GM21526 (cell line): ENCODE measurements around the gene VIT.

Source experiments
- ATAC-seq: cut with Tn5 transposase; IDR thresholded peaks from one replicate; pipeline ENCODE4 v1.9.1; 2021; ENCODE audit warnings: moderate library complexity; ENCODE audit not compliant: unreplicated experiment, low FRiP score

VIT gene, protein sequence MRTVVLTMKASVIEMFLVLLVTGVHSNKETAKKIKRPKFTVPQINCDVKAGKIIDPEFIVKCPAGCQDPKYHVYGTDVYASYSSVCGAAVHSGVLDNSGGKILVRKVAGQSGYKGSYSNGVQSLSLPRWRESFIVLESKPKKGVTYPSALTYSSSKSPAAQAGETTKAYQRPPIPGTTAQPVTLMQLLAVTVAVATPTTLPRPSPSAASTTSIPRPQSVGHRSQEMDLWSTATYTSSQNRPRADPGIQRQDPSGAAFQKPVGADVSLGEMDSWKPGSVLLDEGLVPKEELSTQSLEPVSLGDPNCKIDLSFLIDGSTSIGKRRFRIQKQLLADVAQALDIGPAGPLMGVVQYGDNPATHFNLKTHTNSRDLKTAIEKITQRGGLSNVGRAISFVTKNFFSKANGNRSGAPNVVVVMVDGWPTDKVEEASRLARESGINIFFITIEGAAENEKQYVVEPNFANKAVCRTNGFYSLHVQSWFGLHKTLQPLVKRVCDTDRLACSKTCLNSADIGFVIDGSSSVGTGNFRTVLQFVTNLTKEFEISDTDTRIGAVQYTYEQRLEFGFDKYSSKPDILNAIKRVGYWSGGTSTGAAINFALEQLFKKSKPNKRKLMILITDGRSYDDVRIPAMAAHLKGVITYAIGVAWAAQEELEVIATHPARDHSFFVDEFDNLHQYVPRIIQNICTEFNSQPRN

GRCh38 chr2:36696533-36696932 is at the start of gene VIT:
Gene VIT (plus strand): TSS chr2:36696707. CDS start chr2:36716371, 19,664 bp downstream.
- ATAC-seq, result no peak

DNA sequence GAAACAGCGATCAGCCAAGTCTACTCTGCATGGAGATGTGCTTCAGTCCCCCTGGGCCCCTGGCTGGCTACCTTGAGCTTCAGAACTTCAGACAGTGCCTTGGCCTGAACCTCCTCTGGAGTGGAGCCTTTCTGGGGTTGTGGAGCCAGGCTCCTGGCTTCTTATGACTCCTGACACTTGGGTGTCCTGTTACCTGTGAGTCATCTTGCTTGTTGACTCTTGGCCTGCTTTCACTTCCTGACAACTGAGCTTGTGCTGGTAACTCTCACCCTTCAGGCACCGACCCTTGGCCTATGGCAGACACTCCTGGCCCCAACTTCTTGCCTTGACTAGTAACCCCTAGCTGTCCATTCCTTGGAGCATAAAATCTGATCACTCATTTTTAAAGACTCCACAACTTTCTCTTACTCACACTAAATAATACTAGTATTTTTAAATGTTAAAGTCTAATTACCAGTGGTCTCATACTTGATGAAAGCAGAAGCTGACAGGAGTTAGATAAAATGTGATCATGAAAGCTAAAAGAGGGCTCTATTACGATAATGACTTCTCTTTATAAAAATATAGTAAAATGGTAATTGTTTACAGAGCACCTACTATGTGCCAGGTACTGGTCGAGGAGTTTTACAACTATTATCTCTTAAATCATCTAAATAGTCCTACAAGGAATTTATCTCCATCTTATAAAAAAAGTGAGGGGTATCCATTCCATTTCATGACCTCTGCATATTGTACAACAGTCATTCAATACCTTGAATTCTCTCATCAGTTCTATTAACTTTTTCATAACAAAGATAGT is 46.3 kb upstream of the VIT start:
- ATAC-seq, result peak; percentile 87

- no peak for ATAC-seq
Observed at GRCh38 chr2:36653155-36653554, 43.4 kb upstream of the VIT start.

- no peak for ATAC-seq
Observed at GRCh38 chr2:36653967-36654694, 42.4 kb upstream of the VIT start.

DNA sequence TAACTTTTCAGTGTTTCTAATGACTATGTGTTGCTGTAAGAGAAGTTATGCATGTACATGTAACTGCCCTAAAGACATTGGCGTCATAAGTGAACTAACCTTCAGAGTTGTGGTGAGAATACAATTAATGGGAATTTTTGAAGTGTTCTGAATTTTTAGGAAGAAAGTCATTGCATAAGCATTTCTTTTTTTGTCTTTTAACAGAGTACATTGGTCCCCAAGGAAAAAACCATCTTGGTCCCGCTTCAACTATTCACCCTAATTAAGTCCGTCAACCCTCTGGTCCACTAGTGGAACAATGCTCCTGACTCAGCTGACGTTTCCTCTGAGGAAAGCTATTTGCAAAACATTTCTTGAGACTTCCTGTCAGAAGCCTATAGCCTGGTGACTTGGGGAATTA is 41.1 kb upstream of the VIT start:
- ATAC-seq, result no peak

GRCh38 chr2:36657703-36658102 is 38.8 kb upstream of the VIT start:
- ATAC-seq, result no peak

DNA sequence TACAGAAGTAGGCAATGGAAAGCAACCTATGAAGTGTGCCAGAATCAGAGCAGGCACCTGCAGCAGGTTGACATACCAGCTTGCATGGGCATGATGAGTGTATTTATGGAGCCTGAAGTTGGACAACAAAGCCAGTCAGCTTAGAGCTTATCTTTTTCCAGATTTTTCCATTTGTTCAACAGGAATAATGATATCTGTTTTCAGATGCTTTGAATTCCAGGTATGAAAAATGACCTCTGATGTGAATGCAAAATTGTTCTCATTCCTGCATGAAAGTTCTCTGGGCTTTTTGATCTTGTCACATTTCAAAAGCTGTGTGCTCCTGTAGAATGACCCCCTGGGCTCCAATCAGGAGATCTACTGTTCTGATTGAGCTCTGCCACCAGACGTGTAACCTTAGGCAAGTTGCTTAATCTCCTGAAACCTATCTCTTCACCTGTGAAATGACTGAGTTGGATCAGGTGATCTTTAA is 38.2 kb upstream of the VIT start:
- no peak for ATAC-seq

GRCh38 chr2:36659218-36659617 is 37.3 kb upstream of the VIT start:
- ATAC-seq, result no peak

GRCh38 chr2:36659872-36660312 is 36.6 kb upstream of the VIT start:
- ATAC-seq, result no peak

DNA sequence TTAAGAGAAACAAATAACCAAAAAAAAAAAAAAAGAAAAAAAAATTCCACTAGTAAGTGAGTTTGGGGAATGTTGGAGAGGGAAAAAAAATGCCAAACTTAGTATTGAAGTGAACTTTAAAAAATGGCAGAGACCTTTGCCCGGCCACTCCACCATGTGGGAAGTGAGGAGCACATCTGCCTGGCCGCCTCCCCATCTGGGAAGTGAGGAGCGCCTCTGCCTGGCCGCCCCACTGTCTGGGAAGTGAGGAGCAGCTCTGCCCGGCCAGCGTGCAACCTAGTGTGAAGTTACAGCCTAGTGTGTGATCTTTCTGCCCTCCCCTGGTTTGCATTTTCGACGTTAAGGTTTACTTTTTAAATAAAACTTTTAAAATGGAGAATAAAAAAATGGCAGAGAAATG is 33.9 kb upstream of the VIT start:
- no peak for ATAC-seq

- no peak for ATAC-seq
Observed at GRCh38 chr2:36663295-36663694, 33.2 kb upstream of the VIT start.

DNA sequence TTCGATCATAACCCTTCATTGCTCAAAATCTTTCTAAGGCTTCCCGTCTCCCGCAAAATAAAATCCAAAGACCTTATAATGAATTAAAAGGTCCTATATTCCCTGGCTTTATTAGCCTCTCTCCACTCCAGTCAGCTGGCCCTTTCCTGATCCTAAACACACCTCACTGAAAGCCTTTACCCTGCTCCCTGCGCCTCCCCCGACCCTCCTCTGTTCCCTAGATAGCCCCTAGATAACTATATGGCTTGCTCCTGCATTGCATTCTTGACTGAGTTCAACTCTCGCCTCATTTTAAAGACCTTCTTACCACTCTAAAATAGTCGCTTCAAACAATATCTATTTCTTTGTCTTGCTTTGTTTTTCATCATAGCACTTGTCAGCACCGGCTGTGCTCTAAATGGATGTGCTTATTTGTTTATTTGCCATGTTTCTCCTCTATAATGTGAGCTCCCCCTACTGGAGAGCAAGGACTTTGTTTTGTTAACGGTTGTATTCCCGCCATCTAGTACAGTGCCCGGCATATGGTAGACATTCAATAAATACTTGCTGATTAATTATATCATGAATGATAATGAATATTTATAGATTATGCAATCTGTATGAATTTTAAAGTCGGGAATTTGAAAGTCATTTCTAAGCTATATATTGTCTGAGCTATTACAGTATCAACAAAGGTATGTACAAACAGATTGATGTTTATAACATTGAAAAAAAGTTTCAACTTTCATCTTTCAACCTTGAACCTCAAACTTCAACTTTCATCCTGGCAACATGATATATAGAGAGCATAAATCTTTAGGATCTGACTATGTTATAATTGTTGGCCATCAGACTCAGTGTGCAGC is 32.4 kb upstream of the VIT start:
- ATAC-seq, result peak; percentile 86

DNA sequence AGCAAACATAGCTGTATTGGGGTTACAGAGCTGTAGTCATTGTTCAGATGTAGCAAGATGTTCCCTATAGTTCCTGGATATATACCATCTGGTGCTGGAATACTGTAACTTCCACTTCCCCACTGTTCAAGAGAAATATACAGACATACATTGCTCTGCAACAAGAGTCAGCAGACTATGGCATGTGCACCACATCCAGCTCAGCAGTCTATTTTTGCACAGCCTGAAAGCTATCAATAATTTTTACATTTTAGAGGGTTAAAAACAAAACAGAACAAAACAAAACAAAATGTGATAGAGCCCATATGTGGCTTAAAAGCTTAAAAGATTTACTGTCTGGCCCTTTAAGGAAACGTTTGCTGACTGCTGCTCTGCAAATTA is 31.8 kb upstream of the VIT start:
- no peak for ATAC-seq

DNA sequence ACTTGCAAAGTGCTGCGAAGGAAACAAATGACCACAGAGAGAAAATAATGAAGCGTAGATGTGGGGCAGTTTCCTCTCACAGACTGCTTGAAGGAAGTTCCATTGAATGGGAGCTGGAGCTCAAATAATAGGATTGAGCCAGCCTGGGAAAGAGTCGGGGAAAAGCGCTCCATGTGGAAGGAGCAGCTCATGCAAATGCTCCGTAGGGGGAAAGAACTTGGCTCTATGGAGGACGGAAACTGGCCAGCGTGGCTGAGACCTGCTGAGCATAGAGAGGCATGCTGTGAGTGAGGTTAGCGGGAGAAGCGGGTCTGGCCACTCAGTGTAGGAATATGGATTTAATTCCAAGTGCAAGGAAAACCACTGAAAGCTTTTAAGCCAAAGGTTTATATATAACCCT is 28.6 kb upstream of the VIT start:
- no peak for ATAC-seq

DNA sequence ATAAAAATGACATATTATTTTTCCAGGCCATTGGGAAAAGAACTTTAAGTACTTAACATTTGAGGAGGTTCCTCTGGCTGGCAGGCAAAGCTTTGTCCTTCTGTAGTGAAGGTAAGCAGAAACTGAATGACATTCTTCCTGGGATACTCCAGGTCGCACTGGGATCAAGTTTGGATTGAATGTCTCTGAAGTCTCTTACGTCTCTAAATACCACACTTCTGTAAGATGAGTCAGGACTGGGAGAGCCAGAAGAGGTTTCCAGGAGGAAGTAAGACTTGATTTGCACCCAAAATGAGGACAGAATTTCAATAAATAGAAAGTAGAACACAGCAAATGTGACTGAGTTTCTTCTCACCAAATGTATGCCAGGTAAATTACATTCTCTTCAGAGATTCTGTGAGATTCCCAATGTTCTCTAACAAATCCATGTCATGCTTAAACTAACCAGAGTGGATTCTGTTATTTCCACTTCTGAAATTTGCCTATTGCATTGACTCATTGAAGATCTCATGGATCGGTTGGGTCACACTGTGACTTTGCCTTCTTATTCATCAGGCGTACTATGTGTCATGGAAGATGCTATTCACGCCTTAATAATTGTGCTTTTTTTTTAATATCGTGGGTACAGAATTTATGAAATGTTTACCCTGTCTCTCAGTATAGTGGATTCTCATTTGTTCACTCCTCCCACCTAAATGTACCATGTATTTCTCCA is 25.5 kb upstream of the VIT start:
- no peak for ATAC-seq

DNA sequence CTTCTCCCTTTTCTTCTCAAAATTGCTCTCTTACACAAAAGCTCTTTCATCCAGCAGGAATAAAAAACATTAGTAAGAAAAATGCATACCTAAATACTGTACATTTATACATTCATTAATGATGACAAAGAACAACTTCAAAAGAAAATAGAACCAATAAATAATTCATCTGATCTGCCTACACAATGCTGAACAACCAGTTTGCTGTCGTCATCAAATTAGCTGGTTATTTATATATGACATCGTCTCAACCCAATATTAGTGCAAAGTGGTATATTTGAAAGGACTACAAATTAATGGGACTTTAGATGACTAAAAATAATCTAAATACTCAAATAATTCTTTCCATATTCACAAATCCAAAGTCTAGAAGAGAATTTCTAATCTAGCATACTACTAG is 24.8 kb upstream of the VIT start:
- no peak for ATAC-seq

GRCh38 chr2:36672199-36672598 is 24.3 kb upstream of the VIT start:
- no peak for ATAC-seq

DNA sequence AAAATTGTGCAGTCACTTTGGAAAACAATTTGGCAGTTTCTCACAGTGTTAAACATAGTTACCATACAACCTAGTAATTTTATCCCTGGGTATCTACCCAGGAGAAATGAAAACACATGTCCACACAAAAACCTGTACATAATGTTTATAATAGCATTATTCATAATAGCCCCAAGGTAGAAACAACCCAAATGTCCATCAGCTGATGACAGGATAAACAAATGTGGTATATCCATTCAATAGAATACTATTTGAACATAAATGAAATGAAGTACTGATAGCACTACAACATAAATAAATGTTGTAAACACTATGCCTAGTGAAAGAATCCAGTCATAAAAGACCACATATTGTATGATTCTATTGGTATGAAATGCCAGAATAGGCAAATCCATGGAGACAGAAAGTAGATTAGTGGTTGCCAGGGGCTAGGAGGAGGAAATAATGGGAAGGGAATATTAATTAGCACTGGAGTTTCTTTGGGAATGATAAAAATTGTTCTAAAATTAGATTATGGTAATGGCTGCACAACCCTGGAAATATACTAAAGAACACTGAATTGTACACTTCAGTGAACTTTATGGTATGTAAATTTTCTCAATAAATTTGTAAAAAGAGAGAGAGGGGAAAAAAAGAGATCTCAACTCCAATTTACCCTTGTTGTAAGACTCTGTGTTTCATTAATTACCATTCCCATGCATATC is 20.8 kb upstream of the VIT start:
- no peak for ATAC-seq
